DMS 273 (cell line): ENCODE data around the gene ITGB1.

Experiments
- DNase-seq: peaks from one replicate; lab custom pipeline; 2025; ENCODE audit not compliant: unreplicated experiment; lab: John Stamatoyannopoulos, UW

The ITGB1 gene

DNA sequence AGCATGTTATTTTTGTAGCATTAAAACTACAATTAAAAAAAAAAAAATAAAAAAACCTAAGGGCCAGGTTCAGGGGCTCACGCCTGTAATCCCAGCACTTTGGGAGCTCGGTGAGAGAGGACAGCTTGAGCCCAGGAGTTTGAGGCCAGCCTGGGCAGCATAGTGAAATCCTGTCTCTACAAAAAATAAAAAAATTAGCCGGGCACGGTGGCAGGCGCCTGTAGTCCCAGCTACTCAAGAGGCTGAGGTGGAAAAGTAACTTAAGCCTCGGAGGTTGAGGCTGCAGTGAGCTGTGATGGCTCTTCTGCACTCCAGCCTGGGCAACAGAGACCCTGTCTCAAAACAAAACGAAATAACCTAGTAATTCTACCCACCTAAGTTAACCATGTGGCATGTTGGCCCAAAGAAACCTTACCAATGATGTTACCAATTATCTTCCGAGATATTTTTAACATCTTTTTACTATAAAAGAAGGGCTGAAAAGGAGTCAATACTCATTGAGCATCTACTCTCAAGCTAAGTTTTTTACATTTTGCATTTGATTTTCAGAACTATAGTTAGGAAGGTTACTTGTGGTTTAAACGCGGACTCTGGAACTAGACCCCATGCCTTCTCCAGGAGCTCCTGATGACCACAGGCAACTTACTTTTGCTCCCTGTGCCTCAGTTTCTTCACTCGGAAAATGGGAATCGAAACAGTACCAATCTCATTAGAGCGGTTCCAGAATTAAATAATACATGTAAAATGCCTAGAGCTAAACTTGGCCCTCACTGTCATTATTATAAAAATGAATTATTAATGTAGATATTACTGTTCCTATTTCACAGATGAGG, 1.4 kb downstream of the ITGB1 start:
- peak; percentile 28 for DNase-seq

DNA sequence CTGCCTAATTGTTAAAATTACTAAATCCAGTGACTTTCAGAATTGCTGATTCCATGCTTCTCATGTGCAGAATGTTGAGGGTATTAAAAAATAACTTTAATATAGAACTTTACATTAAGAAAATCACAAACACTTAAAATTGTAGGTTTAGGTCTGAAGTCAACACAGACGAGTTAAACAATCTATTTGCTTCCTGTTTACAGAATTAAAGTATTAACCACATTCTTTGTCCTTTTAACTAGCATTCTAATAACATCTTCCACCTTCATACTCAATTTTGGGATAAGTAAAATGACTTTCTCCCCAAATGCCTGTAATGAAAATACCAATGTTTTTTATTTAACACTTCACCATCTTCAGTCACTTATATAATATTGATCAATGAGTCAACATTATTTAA, 2.2 kb downstream of the ITGB1 start:
- DNase-seq, result no peak

DNA sequence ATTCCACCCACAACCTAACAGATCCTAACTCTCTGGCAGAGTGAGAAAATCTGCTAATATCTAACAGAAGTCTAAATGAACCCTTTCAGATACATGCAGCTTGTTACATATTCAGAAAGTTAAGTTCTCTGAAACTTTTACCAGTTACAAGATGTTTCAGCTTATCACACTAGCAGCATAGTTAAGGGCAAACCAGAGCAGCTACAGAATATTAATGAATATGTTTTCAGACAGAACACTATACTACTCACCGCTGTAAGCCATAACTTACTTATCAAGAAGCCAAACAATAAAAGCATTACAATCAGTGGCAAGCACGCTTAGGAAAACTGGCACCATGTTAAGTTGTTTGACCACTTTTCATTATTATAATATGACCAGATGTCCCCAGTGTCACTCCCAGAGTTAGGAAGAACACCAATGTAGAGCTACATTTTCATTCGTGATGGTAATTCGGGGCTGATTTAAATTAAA, 2.7 kb downstream of the ITGB1 start:
- peak; percentile 12 for DNase-seq

DNA sequence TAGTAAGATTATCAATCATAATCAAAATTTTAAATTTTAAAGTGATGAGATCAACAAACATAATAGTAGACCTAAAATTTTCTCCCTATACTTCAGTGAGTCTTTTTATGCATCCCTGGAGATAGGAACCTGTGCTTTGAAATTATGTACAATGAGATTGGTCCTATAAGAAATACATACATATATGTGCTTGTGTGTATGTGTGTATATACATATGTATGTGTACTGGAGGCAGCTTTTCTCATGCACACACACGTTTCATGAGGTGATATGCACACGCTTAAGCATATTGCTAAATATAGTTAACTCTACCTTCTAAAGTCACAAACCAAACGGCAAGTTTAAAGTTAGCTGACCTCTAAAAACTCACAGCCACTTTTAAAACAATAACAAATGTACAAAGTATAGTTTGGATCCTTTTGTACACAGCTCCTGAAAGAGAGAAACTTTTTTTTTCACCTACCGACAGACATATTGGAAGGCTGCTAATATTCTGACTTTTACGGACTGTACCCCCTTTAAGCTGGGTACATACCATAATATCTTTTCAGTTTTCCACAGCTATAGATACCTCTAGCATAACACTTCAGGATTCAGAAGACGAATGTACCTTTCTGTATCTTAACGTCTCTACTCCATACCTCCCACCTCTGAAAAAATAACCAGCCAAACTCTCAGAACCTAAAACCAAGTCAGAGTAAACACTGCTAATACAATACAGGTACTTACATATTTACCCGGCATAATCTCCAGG, 3.3 kb downstream of the ITGB1 start:
- DNase-seq, result peak; percentile 2

DNA sequence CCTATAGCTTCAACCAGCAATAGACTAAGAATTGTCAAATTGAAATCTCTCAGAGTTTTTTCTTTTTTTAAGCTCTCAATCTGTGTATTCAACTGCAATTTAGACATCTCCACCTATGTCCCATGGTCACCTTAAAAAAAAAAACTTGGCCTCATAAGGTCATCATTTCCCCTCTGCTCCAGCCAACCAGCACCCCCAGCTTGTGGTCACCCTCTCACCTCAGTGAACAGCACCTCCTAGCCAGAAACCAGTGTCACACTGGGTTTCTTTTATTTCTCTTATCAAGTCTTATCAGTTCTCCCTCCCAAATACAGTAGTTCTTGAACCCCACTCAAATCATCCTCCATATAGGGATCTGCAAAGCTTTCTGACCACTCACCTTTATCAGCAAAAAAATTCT, 4.0 kb downstream of the ITGB1 start:
- DNase-seq, result peak; percentile 22

DNA sequence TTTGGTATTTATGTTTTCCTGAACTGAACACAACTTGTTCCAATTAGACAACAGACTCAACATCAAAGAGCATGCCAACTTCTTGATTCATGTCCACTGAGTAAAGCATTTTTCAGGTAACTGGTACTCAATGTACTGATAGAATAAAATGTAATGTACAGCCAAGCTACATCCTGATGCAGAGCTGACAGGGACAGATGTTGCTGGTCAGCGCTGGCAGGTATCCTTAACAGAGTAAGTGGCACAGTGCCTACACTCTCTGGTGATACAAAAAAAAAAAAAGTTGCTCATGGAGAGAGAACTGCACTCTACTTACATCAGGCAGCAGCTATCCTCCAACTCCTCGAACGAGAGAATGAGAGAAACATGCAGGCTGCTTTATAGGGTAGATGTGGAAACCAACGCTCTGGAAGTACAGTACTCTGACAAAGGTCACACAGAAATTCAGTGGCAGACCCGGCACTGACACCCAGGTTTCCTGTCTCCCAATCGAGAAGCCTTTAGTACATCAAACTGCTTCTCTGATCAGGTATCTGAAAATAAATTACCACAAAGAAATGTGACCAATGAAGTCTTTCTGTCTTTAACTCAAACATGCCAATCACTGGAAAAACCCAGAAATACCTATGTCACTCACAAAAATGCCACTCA, 4.6 kb downstream of the ITGB1 start:
- peak; percentile 24 for DNase-seq

DNA sequence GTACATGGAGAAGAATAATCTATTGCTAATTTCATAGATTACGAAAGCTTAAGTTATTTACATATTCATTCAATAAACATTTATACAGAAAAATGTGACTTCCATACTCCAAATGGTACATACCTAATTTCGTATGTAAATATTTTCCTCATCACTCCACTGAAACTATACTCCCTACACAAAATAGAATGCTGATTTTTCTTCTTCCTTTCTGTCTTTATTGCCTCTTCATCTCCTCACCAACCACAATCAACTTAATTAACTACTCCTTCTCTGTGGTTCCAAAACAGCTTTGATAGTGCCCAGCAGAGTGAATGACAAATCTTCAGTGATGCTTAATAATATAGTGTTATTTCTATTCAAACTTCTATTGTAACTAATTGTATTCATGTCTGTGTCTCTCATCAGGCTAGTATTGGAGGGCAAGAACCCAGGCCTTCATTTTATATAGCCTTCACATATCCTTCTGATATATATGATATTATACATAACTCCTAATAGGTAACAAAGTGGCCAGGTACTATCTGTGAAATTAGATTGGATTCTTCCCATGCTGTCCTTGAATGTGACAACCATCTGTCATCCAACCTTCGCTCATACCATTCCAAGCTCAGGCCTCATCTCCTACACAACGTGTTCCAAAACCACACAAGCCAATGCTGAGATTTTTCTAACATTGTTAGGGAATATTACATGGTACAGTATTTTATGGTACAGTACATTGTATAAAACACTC, 5.3 kb downstream of the ITGB1 start:
- DNase-seq, result no peak

DNA sequence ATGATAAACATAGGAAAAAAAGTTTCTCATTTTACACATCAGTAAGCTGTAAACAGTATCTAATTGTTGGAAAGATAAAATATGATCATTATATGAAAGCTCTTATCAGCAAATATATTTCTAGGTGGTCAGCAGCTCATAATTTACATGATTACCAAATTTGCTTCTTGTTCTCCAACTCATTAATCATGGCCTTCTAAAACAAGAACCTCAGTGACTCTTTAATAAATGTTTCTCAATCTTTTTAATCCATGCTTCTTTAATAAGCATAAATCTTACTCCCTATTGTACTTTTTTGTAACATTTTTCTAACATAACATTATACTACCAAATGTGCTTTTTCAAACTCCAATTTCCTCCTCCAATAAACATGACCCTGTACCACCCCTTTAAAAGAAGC, 5.9 kb downstream of the ITGB1 start:
- no peak for DNase-seq

DNA sequence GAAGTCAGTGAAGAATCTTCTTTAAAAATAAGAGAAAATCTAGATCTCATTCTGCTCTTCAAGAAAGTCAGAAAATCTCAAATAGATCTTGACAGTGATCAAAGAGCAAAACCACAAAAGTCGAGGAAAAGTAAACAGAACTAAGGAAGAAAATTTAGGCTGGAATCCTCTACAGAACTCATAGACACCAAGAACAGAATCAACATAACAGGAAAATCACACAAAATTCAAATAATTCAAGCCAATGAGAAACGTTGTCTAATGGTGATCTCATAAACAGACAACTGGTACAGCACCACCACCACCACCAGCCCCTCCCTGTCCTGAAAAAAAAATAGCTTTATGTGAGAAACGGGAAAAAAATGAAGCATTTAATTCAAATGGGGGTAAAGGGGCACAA, 6.9 kb downstream of the ITGB1 start:
- peak; percentile 3 for DNase-seq

DNA sequence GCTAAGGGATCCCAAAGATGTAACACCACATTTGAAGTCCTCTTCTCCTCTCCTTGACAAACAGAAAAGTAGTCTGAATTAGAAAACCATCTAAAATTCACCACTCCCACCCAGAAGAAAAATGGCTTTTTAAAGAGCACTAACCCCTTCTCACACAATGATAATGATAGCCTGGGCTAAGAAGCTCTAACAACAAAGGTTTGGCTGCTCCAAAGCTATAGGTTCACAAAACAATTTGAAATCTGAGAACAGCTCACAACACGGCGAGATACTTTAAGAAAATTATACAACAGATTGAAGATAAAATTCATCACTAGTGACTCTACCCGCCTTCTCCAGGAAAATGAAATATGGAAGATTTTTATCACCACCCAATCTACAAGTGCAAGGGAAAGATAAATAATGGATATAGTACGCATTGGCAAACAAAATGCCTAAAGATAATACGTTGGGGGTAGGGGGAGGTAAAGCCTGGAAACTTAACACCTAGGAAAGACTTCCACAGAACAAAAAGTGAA, 7.4 kb downstream of the ITGB1 start:
- DNase-seq, result peak; percentile 23

DNA sequence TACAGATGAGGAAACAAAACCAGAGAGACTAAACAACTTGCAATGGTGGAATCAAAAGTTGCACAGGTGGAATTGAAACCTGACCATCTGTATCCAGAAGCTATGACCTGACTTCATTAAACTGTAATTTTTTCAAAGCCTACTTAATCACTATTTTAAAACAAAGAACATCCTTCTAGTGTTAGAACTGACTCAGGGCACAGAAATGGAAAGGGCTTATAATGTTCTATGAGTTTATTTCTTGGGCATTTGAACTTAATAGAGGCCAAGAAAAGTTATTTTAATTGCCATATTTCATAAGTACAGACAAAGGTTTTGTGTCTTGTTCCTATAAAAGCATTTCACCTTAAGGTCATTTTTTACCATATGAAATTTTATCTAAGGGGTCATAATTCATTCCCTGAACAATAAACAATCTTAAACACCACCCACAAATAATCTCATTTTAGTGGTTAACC, 8.8 kb downstream of the ITGB1 start:
- peak; percentile 2 for DNase-seq

DNA sequence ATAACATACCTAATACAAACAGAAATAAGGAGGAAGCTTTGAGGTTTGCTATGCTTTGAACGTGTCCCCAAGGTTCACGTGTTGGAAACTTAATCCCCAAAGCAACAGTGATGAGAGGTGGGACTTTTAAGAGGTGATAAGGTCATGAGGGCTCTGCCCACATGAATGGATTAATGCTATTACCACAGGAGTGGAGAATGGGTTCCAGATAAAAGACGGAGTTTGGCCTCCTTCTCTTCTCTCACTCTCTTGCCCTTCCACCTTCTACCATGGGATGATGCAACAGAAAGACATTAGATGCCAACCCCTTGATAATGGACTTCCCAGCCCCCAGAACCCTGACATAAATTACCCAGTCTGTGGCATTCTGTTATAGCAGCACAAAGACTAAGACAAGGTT, 9.6 kb downstream of the ITGB1 start:
- no peak for DNase-seq

DNA sequence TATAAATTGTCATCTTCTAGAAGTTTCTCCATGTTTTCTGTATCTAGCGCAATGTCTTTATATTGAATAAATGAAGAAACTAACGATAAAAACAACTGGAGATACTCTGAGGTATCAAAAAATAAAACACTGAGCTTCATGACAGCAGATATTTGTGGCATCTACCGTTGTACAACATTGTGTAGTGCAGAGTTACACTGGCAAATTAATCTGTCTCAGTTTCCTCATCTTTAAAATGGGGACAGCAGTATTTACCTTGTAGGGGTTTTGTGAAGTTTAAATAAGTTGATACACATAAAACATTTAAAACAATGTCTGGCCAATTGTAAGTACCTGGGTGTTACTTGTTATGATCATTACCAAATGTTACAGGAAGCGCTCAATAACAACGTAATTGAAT, 10.4 kb downstream of the ITGB1 start:
- no peak for DNase-seq

DNA sequence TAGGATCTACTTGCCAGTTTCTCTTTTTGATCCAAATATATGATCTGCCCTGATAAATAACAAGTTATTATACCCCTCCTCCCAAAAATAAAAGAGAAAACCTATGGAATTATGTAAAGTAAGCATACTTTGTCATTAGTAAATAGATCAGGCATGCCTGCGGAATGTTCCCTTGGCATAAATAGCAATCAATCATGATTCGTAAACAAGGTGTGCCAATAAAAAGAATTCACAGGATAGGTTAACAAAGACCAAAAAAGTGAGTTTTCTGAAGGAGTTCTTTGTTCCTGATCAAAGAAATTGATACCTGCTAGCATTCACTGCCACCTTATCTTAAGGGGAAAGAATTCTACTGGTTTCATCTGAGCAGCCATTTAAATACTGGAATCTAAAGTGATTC, 11.9 kb downstream of the ITGB1 start:
- no peak for DNase-seq

DNA sequence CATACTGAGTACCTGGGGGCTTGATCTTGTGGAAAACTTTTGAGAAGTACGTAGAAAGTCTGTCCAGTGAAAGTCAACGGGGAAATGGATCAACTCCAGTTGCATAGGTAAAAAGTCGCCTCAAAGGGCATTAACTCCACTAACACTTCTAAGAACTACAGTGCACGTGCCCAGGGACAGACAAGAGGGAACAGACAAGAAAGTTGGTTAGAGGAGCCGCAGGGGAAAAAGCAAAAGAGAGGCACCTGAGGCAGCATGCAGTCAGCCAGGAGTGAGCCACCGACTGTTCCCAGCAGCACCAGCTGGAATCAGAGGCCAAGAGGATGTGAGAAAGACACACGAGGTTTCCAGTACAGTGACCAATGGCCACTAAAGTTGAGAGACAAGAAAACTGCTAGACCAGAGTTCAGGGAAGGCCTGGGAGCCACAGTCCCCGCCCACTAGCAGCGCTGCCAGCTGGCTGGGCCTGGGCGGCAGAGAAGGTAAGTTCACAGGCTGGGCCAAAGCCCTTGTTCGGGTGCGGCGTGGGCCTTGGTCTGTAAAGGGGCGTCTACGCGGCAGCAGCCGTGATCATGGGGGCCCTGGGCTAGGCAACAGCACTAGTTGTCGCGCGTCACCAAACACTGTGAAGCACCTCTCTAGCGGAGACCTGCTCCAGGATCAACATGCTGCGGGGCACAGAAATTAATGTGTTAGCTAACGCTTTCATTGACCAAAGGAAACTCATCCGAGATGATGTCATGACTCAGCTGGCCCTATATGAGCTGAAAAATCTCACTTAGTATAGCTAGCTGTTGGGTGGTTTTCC, 14.0 kb downstream of the ITGB1 start:
- peak; percentile 6 for DNase-seq

DNA sequence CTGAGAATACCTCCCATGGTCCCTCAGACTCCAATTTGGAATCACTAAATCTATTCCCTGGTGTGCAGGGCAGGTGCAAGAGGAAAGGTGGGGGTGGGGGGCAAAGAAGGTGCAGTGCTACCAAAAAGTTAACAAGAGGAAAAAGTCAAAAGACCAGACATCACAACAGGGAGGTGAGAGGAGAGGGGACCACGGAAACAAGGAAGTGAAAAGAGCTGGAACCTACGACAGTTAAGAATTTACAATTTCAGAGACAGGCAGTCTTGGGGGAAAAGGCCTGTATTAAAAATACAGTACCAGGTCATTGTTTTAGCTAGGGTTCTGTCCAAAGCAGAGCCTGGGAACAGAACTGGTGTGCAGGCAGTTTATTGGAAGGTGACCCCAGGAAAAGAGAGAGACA, 14.6 kb downstream of the ITGB1 start:
- DNase-seq, result no peak

DNA sequence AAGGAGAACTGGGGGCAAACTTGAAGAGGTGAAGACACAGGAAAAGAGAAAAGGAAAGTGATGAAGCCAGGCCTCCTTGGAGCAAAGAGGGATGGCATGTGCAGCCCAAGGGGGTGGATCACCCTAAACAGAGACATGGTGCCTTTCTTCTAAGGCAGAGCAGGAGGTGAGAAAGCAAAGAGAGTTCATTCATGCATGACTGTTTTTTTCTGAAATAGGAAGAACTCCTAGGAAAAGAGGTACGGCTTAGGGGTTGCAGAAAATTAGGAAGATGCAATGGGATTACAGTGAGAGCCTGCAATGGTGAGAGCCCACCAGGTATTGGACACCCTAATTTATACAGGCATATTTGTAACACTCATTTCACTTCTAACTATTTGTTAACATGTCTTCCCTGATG, 15.9 kb downstream of the ITGB1 start:
- no peak for DNase-seq

DNA sequence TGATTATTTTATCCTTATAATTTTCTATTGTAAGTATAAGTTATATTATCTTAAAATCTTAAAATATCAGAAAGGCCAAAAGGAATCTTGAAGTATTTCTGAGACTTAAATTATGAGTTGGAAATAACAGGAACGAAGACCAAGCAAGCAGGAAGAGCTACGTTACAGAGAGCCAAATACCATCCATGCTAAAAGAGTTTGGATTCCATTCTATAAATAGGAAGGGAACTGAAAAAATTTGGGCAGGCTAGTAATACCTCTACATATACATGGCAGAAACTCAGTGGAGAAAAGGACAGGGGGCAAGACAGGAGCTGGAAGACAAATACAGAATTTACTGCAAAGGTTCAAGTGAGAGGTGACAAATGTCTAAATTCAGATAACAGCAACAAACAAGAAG, 16.7 kb downstream of the ITGB1 start:
- no peak for DNase-seq

DNA sequence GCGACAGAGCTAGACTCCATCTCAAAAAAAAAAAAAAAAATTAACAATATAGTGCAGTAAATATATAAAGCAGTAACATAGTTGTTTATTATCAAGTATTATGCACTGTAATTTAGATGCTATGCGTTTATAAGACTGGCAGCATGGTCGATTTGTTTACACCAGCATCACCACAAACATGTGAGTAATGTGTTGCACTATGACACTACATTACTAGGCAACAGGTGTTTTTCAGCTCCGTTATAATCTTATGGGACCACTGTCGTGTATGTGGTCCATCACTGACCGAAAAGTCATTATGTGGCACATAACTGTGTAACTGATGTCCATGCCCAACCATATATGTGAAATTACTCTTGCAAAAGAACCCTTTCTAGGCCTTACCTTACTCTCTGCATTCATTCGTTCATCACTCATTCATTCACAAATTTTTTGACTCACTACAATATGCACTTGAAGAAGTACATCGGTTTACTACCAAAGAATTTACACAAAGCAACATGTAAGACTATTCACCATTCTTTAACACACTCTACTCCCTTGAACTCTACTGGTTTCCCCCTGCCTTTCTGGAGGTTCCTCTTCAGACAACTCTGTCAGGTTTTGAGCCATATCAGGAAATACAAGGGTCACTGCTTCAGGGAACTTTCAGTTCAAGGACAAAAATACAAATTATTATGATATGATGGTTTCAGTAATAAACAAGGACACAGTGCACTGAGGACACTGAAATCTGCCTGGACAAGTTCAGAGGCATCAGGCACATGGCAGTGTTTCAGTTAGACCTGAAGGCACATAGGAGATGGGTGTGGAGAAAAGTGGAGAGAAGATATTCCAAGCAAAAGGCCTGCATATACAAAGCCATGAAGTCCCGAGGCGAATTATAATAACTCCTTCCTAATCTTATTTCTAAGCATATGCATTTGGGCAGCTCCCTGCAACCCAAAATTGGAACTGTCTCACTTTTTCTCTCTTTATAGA, 17.4 kb downstream of the ITGB1 start:
- DNase-seq, result no peak
